Epidermal melanocyte (primary cell): ENCODE measurements around the gene ADAM33.

Source experiments
- DNase-seq: peaks from one replicate; pipeline ENCODE4 v3.0.0; 2011; ENCODE audit warnings: low spot score; ENCODE audit not compliant: insufficient read length

Gene ADAM33

DNA sequence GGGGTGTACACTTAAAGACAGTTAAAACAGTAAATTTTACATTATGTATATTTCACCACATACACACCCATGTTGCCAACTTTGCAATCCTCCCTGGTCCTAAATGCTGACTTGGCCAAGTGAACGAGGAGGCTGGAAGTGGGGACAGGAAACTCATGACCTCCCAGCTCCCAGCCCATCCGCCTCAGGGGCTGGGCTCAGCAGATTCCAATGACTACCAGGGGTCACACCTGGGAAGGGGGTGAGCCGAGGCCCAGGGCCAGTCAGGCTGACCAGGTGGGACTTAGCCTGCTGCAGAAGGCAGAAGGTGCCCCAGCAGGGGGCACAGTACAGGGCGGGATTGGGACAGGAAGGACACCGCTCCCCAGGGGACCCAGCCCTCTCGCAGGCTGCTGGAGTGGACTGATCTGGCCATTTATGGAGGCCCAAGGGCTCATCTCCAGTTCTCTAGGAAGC is 28.2 kb upstream of the ADAM33 start:
- DNase-seq, result no peak

DNA sequence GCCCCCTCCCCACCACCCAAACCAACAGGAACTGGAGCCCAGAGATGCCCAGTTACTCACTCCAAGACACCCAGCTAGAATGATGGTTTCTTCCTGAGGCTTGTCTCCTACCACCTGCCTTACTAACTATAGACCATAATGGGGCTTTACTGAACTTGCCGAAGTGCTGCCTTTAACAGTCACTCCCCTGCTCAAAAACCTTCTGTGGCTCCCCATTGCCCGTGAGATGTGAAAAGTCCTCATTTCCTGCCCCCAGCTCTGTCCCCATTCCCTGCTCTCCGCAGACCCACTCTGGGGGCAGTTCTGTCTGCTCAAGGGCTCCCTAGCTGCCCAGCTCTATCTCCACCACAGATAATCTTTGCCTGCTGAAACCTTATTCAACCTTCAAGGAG is 25.7 kb upstream of the ADAM33 start:
- no peak for DNase-seq

DNA sequence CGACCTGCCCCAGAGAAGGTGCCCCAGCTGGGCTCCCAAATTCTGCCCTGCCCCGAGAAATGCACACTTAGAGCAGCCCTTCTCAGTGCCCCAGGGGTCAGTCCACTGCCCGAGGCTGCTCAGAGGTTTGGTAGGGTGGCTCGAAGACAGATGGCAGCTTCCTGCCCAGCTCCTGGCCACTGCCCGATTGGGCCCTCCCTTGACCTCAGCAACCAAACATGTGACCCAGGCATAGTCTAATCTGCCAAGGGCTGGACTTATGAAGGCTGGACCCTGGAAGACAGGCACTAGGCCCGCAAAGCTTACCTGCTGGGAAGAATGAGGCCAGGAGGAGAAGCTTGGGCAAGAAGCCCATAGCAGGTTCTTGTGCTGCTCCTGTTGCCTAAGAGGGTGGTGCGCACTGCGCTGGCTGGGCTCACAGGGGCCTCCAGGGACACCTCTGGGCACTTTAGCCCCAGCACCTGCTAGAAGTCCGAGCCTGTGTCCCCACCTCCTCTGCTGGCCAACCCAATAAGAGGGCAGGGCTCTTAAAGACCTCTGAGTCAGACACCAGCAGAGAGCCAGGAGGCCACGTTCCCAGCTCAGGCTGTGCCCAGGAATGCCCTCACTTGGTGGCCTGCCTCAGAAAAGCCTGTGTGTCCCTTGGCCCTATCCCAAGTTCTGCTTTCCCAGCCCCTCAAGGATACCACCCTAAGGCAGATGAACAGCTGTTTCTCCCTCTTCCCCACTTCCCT is 25.1 kb upstream of the ADAM33 start:
- DNase-seq, result no peak

DNA sequence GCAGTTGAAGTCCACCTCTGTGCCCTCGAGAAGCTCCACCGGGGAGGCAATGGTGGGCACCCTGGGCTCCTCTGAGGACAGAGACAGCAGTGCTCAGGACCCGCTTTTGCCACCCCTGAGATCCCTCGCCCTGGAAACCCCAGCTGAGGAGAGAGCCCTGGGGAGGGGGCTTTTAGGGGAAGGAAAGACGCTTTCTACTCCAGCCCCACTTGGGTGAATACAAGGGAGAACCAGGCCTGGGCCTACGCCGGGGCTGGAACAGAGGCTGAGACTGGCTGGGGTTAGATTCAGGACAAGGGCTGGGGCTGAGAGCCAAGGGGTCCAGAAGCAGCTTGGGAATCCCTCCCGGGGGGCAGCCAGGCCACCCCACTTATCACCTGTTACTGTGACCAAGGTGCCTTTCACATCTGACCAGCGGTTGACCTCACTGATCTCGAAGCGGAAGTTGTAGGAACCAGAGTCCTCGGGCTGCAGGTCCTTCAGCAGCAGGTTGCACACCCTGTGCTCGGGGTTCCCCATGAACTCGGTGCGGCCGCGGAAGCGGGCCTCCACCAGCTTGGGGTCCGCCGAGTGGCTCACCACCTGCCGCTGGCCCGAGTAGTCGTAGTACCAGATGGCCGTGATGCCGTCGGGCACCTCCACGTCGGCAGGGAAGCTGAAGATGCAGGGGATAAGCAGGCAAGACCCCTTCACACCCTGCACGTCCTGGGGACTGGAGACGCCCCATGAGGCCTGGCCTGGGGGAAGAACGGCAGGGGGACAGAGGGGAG is 24.3 kb upstream of the ADAM33 start:
- DNase-seq, result no peak

DNA sequence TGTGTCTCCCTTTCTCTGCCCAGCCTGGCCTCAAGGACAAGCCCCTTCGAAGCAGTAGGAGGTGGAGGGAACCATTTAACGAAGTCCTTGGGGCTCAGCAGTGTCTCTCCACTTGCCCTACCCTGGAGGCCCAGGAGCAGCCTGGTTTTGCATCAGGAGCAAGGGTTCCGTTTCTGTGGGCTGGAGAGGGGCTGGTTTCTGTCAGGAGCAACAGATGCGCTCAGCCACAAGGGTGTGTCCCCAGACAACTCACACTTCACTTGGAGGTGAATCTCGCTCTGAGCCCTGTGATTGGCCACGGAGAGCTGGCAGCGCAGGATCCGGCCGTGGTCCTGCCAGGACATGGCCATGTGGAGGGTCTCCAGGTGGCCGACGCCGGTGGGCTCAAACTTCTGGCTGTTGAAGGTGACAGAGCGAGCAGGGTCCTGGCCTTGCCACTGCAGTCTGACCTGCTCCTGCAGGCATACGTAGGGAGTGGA is 23.7 kb upstream of the ADAM33 start:
- DNase-seq, result no peak

DNA sequence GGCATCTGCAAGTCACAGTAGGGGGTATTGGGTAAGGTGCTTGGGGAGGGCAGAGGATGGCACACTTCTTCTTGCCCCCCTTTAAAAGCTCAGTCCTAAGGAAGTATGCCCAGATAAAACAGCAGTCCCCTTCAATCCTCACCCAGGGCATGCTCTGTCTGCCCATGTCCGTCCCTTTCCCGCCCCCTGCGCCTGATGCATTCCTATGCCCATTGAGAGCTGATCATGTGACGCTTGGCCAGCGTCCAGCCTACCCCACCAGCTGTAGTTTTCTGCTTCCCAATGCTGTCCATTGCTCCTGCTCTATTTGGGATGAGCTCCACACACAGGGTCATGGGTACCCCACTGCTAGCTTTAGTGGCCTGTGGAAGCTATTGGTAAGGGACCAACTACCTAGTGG is 22.3 kb upstream of the ADAM33 start:
- no peak for DNase-seq

DNA sequence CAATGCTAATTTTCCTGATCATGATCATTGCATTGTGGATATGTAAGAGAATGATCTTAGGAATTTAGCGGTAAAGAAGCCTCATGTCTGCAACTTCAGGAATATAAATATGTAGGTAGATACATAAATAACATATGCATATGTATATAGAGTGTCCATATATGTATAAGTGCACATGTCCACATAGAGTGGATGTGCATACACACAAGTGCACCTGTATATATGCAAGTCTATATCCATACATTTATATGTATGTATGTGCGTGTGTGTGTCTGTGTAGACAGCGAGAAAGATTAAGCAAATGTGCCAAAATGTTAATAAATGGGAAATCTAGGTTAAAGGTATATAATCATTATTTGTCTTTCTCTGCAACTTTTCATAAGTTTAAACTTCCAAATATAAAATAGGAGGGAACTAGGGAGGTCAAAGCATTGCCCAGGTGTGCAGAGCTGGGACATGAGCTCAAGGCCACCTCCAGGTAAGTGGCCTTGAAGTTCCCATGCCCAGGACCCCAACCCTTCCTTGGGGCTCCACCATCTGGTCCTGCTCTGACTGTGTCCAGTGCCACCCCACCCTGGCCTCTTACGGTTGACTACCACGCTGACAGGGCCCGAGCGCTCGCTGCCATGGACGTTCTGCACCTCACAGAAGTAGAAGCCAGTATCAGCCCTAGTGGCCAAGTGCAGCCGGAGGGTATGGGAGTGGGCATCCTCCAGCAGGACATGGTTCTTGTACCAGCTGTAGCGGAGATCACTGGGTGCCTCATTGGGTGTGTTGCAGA is 21.0 kb upstream of the ADAM33 start:
- DNase-seq, result no peak

DNA sequence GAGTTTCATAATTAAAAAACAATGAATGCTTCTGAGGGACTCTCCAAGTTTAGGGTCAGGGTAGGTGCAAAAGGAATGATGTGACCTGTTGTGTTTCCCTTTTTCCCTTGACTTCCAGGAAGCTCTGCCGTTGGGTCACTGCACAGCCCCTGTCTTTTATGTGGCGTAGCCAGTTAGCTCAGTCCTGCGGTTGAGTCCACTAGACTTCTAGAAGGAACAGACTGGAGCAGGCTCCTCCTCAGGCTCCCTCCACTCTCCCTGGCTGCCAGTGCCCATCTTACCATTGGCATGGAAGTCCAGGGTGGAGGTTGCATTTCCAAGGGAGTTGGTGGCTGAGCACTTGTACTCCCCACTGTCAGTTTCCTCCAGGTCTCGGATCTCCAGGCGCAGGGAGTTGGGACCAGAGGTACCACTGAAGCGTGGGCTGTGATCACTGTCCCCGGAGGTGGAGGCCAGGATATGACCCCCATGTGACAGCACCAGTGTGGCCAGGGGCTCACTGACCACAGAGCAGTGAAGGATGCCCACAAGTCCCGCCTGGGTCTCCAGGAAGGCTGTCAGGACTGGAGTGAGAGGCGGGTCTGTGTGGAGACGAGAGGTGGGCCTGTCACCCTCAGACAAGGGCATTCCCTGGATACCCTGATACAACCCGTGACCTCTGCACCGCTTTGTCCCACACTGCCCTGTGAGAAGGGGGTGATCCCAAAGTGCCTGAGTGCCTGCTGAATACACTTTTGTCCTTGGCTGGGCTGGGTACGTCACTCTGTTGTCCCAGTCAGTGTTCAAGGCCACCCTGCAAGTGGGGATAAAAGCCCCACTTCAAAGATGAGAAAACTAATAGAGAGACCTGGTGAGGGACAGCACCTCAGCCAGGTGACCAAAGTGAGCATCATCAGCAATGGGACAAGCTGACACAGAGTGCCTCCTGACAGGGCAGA is 19.5 kb upstream of the ADAM33 start:
- DNase-seq, result no peak

DNA sequence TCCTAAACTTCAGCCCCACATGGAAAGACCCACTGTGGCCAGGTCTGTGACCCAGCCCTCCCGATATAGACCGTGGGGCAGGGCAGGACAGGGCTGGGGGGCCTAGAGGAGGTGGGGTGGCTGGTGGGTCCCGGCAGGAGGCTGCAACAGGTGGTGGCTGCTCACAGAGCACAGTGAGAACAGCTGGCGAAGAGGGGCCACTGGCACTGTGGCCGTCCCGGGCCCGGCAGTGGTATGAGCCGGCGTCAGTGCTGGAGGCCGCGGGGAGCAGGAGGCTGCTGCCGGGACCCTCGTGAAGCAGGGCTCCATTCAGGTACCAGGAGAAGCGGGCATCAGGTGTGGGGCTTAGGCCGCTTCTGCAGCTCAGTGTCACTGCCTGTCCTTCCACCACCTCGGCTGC is 17.2 kb upstream of the ADAM33 start:
- DNase-seq, result no peak

DNA sequence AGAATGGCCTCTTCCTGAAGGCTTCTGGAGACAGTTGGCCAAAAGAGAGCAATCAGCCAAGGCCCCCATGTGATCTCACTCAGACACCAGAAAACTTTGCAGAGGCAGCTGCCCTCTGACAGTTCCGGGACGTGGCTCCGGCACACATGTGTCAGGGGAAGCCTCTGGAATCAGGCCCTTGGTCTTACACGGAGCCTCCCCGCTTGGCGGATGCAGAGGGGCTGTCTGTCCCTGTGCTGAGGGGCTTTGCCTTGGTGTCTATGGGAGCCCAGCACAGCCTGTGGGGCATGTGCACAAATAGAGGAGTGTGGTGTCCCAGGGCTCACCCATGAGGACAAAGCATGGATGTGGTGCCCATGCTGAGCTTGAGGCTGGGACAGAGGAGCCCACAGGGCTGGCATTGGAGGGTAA is 16.8 kb upstream of the ADAM33 start:
- DNase-seq, result no peak

DNA sequence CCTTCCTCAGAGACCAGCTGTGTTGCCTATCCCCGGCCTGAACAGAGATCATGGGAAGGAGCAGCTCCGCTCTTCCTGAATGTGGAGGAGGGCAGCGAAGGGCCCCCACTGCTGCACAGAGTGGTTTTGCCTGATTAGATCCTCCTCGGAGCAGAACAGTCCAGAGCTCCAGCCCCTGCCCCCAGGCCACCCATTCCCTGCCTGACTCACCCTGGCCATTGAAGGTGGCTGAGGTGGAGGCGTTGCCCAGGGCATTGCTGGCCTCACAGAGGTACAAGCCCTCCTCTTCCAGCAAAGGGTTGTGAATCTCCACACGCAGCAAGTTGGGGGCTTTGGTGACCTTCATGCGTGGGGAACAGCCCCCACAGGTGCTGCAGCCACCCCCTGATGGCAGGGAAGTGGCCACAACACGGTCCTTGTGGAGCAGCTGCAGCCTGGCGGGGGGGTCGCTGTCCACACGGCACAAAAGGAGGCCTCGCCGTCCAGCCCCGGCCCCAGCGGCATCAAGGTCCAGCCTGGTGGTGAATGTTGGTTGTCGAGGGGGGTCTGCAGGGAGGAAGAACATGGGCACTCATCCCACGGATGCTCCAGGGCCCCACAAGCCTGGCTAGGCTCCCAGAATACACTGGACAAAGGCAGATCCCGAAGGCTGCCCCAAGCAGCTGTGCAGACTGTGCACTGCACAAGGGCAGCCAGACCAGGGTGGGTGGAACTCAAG is 15.9 kb upstream of the ADAM33 start:
- DNase-seq, result no peak

DNA sequence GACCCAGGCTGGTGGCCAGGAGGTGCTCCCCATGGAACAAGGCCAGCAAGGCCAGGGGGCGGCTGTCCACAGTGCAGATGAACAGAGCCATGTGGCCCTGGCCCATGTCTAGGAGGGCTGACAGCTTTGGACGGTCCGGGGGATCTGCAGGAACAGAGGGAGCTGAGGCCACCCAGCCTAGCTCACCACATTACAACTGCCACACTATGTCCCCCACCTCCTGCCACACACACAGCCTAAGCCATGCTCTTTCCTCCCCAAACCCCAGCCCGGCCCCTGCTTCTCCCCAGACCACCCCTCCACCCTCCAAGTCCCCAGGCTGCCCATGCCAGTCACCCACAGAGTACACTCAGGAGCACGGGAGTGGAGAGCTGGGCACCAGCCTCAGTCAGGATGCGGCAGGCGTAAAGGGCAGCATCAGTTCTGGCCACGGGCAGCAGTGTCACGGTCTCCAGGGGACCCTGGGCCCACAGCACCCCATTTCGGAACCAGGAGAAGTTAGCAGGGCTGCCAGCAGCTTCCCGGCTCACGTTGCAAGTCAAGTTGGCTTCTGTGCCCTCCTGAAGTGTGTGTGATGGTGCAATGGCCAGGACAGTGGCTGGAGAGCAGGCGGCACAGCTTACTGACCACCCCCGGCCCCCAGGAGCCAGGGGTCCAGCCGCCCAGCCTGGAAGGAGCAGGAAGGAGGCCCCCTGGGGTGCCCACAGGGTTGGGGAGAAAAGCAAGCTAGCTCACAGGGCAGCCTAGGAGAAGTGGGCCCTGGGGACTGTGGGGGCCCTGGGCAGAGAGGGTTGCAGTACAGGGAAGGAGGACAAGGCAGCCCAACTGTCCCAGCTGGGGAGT is 15.2 kb upstream of the ADAM33 start:
- no peak for DNase-seq

DNA sequence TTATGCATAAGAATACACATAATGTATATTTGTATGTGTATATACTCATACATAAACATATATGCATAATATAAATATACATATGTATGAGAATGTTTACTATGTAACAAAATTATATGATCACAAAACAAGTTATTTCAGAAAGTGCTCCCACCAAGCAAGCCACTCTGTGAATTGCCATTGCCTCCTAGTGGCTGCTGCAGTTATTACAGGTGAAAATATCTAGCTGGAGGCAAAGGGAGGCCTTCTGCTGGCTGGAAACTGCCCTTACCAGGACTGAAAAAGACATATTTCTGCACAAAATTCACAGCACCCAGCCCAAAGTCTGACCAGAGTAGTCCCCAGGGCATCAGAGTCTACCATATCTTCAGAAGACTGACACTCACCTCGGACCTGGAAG is 14.4 kb upstream of the ADAM33 start:
- DNase-seq, result no peak

DNA sequence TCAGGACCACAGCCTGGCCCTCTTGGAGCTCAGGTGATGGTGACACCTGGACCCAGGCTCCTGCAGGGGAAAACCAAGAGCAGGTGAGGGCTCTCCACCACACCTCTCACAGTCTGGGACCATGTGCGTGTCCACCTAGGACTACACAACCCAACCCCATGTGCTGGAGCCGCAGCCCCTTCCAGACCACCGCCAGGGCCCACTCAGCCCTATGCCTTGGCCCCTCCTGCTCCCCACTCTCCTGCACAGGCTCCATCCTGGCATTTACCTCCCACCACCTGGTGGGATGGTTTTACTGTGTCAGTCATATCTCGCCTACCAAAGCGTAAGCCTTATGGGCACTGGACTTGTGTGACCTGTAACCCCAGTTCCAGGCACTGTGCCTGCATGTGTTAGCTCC is 13.1 kb upstream of the ADAM33 start:
- no peak for DNase-seq

DNA sequence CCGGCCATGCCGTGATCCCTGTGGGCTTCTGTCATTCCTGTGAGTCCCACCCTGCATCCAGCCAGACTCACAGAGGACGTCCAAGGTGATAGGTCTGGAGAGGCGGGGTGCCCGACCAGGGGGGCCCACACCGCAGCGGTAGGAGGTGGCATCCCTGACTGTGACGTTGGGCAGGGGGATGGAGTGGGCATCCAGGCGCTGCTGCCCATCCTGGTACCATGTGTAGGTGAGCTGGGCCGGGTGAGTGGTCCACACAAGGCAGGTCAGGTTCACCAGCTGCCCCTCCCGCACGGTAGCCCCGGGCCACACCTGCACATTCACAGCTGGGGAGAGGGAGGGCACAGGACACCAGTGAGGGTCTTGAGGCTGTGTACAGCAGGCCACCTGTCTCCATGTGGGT is 11.6 kb upstream of the ADAM33 start:
- DNase-seq, result no peak

DNA sequence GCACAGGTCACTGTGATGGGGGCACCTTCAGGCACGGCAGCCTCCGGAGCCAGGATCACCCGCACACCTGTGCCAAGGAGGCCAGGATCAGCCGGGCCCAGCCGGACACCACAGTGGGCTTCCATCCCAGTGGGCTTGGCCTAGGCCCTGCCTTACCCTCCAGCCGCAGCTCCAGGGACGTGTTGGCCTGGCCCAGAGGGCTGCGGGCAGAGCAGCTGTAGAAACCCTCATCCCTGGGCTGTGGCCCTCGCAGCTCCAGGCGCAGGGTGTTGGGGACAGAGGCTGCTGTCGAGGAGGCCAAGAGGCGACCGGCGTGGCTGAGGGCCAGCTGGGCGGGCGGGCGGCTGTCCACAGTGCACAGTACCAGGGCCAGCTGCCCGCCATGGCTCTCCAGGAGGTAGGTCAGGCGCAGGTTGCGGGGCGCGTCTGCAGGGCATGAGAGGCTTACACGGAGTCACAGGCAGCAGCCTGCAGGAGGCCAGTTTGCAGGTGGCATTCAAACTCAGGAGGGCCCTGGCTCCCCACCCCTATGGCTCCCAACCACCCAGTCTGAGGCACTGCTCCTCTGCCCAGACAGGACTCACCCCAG is 11.0 kb upstream of the ADAM33 start:
- DNase-seq, result no peak

DNA sequence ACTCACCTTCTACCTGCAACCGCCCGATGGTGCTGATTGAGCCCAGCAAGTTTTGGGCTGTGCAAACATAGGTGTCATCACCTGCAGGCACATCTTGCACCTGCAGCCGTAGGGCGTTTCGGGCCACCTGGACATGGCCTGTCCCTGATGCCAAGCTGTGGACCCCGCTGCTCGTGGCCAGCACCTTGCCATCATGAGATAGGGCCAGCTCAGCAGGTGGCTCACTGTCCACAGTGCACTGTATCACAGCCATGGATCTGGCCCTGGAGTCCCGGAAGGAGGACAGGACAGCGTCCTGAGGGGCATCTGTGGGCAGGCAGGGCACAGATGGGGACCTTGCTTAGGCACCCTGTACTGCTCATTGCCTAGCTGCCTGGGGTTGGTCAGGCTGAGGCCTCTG is 10.1 kb upstream of the ADAM33 start:
- DNase-seq, result no peak

DNA sequence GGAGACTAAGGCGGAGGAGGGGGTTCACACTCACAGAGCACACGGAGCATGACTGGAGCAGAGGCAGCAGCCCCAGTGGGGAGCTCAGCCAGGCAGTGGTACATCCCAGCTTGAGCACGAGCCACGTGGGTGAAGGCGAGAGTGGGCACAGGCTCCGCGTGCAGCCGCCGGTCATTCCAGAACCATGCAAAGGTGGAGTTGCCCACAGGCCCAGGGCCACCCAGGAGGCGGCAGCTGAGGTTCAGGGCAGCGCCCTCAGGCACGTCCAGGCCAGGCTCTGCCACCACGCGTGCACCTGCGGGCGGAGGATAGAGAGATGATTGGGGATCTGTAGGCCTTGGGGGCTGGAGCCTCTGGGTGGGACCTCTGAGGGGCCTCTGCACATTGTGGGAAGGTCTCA is 9.5 kb upstream of the ADAM33 start:
- no peak for DNase-seq

DNA sequence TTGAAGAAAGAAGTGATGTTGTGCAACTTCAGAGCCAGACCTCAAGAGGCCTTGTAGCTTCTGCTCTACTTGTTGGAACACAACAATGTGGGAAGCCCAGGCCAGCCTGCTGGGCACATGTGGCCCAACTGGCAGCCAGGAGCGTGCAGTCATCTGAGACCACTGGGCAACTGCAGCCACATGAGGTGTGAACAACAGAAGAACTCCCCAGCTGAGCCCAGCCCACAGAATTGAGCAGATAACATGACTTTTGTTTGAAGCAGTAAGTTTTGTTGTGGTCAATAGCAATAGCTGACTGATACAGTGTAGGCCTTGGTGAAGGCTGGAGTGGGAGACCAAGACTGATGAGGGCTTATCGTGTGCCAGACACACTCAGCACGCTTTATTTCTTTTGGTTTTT is 8.6 kb upstream of the ADAM33 start:
- DNase-seq, result no peak
